Measurements from ENCODE around the gene GNAZ.

DNA sequence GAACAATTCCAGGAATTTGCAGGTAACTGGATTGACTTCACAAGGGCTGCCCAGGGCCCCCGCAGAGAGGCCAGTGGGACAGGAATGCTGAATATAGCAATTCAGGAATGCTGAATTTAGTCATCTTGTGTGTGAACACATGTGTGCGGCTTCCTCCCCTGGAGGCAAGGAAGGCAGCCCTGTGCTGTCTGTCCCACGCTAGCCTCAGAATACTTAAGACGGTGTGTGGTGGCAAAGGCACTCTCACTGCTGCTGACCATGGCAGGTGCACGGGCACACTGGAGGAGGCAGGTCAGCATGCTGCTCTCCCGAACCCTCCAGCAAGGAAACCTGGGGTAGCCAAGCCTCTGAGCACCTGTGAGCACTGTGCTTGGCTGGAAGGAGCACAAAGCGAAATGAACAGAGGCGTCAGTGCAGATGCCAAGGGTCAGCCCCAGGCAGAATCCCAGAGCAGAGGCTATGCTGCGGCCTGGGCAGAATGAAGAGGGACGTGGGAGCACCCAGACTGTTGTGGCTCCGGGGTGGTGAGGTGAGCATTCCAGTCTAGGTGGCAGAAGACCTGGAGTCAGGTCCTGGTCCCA, 2.7 kb downstream of the GNAZ start:
- TF ChIP-seq, protein P1, sequence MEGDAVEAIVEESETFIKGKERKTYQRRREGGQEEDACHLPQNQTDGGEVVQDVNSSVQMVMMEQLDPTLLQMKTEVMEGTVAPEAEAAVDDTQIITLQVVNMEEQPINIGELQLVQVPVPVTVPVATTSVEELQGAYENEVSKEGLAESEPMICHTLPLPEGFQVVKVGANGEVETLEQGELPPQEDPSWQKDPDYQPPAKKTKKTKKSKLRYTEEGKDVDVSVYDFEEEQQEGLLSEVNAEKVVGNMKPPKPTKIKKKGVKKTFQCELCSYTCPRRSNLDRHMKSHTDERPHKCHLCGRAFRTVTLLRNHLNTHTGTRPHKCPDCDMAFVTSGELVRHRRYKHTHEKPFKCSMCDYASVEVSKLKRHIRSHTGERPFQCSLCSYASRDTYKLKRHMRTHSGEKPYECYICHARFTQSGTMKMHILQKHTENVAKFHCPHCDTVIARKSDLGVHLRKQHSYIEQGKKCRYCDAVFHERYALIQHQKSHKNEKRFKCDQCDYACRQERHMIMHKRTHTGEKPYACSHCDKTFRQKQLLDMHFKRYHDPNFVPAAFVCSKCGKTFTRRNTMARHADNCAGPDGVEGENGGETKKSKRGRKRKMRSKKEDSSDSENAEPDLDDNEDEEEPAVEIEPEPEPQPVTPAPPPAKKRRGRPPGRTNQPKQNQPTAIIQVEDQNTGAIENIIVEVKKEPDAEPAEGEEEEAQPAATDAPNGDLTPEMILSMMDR (IDR thresholded peaks at IDR 0.05; ENCODE audit: insufficient read depth, low read depth, low read length), result no peak
- TF ChIP-seq EZH2 (IDR thresholded peaks at IDR 0.05; ENCODE audit: insufficient read depth, low read length), result no peak

Data from astrocyte (in vitro differentiated cells and primary cell).